Upper lobe of left lung (tissue), 4 donors: Measurements from ENCODE around the gene SLC38A5.
"Not testable (repeated sequence)": the region's sequence is repeated elsewhere in the genome, so short reads cannot be mapped to it uniquely, and the experiment has no call there.

Source experiments
- CTCF ChIP-seq, 6 experiments: fragments of 450-650 bp in 4 of 6; fragments of 200-600 bp in 2 of 6; sonication (generic) in 2 of 6; IDR thresholded peaks; one replicate each; pipeline ENCODE4 v1.5.1; 2016 to 2019; ENCODE audit warnings: antibody characterized with exemption in 6 of 6
- EP300 ChIP-seq, 4 donors: sonication (generic); formaldehyde crosslinking; IDR thresholded peaks; one replicate each; pipeline ENCODE4 v1.5.1; 2017; ENCODE audit warnings: antibody characterized with exemption in 4 of 4, control low read depth in 2 of 4
- POLR2A ChIP-seq, 4 donors: fragments of 450-650 bp; IDR thresholded peaks; one replicate each; pipeline ENCODE4 v1.5.1; 2016 to 2017; ENCODE audit warnings: antibody characterized with exemption in 4 of 4, mild to moderate bottlenecking in 2 of 4

GRCh38 chrX:48427027-48427716 is 42.9 kb downstream of the SLC38A5 start:
- not testable (repeated sequence) for TF ChIP-seq POLR2A, EP300, CTCF (IDR thresholded peaks at IDR 0.05)
